Gastroesophageal sphincter (tissue), 2 donors: ENCODE results near the gene OGFOD2.

Experiments used
- EP300 ChIP-seq: sonication (generic); formaldehyde crosslinking; IDR thresholded peaks from one replicate; pipeline ENCODE4 v1.6.1; 2017; ENCODE audit warnings: antibody characterized with exemption, mild to moderate bottlenecking
- POLR2A ChIP-seq, 2 donors: fragments of 450-650 bp; IDR thresholded peaks; one replicate each; pipeline ENCODE4 v1.6.1; 2017; ENCODE audit warnings: antibody characterized with exemption in 2 of 2, mild to moderate bottlenecking in 2 of 2, moderate library complexity in 1 of 2

GRCh38 chr12:122984612-122985337, 9.7 kb downstream of the OGFOD2 start:
- no peak for TF ChIP-seq EP300
- TF ChIP-seq POLR2A (IDR thresholded peaks at IDR 0.05): peak in 1 of 2 donors; percentile 2
